Left colon (tissue), 2 donors: ENCODE data around the gene GRID2IP. TPM values are rescaled to one million over a fixed set of nuclear protein-coding genes. Genes with fewer than 3 reads are reported as not detected.

Experiments
- ATAC-seq: fragments of 200-7000 bp; cut with Tn5 transposase; one replicate; pipeline ENCODE4 v1.9.1; 2020; ENCODE audit warnings: mild to moderate bottlenecking, moderate library complexity
- DNase-seq, 2 donors: peaks; one replicate each; pipeline ENCODE4 v3.0.0-alpha.2; 2020
- intact Hi-C, 2 donors: fragments of 100-400 bp; cut with DNase I in 1 of 2; cut with micrococcal nuclease in 1 of 2; formaldehyde crosslinking; loops; one replicate each; pipeline versions ENCODE4 v1.11.2 to v1.14.0; 2022; cut with DNase I, micrococcal nuclease
- total RNA-seq, 2 donors: library from RNA; stranded (reverse); fragmentation: NEBNext Ultra II Directional; extraction: Animal tissue kit (Norgen Biotek cat#: 25700); gene quantifications; one replicate each; pipeline ENCODE4 v1.2.1, GENCODE V29; 2021
- donor health status: DM: no; HTN: no; CAD: no.
- donor health status: DM: yes; HTN: yes; CAD: no.

The GRID2IP gene
- total RNA-seq, 2 donors from 2014 or later, result 0.67 to 0.75 TPM

- ATAC-seq (peak; percentile 53), DNase-seq (peak in 1 of 2 donors; percentile 61)
- intact Hi-C loops, result no loop called here
Observed at GRCh38 chr7:6530626-6531491, 20.4 kb downstream of the GRID2IP start.

- intact Hi-C loops, result no loop called here
- no peak for DNase-seq
Observed at GRCh38 chr7:6529643-6530042, 21.6 kb downstream of the GRID2IP start.

GRCh38 chr7:6528401-6529130, 22.7 kb downstream of the GRID2IP start:
- ATAC-seq (no peak), DNase-seq (no peak)
- intact Hi-C loops, result no loop called here

More at GRCh38 chr7:6529643-6530042, 21.6 kb downstream of the GRID2IP start:
- no peak for ATAC-seq

- DNase-seq, result no peak
- intact Hi-C loops, result no loop called here
- ATAC-seq, result no peak
Observed at GRCh38 chr7:6526997-6527378, 24.3 kb downstream of the GRID2IP start.

GRCh38 chr7:6520163-6520981, 30.9 kb downstream of the GRID2IP start:
- DNase-seq, result no peak
- ATAC-seq, result no peak
- intact Hi-C loops, result no loop called here

GRCh38 chr7:6516387-6516983, 34.8 kb downstream of the GRID2IP start:
- DNase-seq, result peak; percentile 77 to 85
- peak; percentile 87 for ATAC-seq
- intact Hi-C loops, result no loop called here

GRCh38 chr7:6513541-6513940, 37.7 kb downstream of the GRID2IP start:
- DNase-seq, result no peak
- ATAC-seq, result peak; percentile 70
- intact Hi-C loops, result no loop called here

GRCh38 chr7:6512892-6513291, 38.4 kb downstream of the GRID2IP start:
- intact Hi-C loops, result no loop called here
- DNase-seq (no peak), ATAC-seq (no peak)

GRCh38 chr7:6510476-6511133, 40.7 kb downstream of the GRID2IP start:
- DNase-seq (no peak), ATAC-seq (no peak)
- intact Hi-C loops, result no loop called here

- intact Hi-C loops, result no loop called here
- ATAC-seq (no peak), DNase-seq (no peak)
Observed at GRCh38 chr7:6508950-6509349, 42.3 kb downstream of the GRID2IP start.

GRCh38 chr7:6508539-6508938, 42.7 kb downstream of the GRID2IP start:
- DNase-seq (no peak), ATAC-seq (no peak)
- intact Hi-C loops, result no loop called here

- ATAC-seq, result no peak
- no peak for DNase-seq
- intact Hi-C loops, result no loop called here
Observed at GRCh38 chr7:6507906-6508305, 43.4 kb downstream of the GRID2IP start.

GRCh38 chr7:6505685-6506559, 45.3 kb downstream of the GRID2IP start:
- DNase-seq (no peak), ATAC-seq (no peak)
- intact Hi-C loops, result no loop called here

- DNase-seq (no peak), ATAC-seq (peak; percentile 2)
- intact Hi-C loops, result no loop called here
Observed at GRCh38 chr7:6504996-6505395, 46.3 kb downstream of the GRID2IP start.

GRCh38 chr7:6502886-6503285, 48.4 kb downstream of the GRID2IP start:
- no peak for ATAC-seq

GRCh38 chr7:6501586-6502564, 49.4 kb downstream of the GRID2IP start:
- DNase-seq (no peak), ATAC-seq (no peak)
- intact Hi-C loops, result no loop called here

More at GRCh38 chr7:6502886-6503285, 48.4 kb downstream of the GRID2IP start:
- intact Hi-C loops, result no loop called here
- DNase-seq, result peak in 1 of 2 donors; percentile 31
